Articular chondrocyte of knee joint (primary cell): ENCODE measurements around the gene LRRK1. TPM values are rescaled to one million over a fixed set of nuclear protein-coding genes. Genes with fewer than 3 reads are reported as not detected.

Experiments used
- total RNA-seq: library from RNA; depleted of rRNA; stranded (reverse); fragments of >200 nt; gene quantifications from 2 replicates; pipeline ENCODE4 v1.2.3, GENCODE V29; 2012

LRRK1 gene, protein sequence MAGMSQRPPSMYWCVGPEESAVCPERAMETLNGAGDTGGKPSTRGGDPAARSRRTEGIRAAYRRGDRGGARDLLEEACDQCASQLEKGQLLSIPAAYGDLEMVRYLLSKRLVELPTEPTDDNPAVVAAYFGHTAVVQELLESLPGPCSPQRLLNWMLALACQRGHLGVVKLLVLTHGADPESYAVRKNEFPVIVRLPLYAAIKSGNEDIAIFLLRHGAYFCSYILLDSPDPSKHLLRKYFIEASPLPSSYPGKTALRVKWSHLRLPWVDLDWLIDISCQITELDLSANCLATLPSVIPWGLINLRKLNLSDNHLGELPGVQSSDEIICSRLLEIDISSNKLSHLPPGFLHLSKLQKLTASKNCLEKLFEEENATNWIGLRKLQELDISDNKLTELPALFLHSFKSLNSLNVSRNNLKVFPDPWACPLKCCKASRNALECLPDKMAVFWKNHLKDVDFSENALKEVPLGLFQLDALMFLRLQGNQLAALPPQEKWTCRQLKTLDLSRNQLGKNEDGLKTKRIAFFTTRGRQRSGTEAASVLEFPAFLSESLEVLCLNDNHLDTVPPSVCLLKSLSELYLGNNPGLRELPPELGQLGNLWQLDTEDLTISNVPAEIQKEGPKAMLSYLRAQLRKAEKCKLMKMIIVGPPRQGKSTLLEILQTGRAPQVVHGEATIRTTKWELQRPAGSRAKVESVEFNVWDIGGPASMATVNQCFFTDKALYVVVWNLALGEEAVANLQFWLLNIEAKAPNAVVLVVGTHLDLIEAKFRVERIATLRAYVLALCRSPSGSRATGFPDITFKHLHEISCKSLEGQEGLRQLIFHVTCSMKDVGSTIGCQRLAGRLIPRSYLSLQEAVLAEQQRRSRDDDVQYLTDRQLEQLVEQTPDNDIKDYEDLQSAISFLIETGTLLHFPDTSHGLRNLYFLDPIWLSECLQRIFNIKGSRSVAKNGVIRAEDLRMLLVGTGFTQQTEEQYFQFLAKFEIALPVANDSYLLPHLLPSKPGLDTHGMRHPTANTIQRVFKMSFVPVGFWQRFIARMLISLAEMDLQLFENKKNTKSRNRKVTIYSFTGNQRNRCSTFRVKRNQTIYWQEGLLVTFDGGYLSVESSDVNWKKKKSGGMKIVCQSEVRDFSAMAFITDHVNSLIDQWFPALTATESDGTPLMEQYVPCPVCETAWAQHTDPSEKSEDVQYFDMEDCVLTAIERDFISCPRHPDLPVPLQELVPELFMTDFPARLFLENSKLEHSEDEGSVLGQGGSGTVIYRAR (N-terminal part only)
- total RNA-seq: 15.5 and 16.2 TPM in 2 replicates

DNA sequence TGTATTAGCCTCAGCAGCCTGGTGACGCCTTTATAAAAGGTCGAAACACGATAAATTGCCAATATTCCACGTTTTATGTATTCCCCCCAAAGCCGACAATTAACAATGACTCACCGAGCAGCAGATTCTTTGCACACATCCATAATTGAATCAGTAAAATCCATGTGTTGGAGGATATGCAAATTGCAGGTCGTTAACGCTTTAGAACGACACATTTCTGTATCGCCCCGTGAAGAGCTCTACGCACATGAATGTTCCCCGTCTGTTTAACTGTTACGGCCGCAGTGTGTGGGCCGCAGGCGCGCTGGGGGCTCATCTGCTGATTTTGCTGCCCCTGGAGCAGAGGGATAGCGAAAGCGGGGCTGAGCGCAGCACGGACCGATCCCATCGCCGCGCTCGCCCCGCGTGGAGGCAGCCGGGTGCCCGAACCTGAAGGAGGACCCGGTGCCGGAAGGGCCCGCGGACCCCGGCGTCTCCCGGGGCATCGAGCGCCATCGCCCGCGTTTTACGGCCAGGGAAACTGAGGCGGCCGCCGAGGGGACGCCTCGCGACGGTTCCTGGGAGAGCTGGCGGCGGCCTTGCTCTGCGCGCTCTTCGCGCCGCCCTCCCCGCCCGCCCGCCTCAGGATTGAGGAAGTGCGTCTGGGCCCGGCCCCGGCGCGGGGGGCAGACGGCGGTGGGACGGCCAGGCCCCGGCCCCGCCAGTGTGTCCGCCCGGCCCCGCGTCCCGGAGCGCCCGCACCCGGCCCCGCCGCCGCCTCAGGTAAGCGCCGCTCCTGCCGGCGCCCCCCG, at the start of gene LRRK1:
Gene LRRK1 (plus strand): TSS at position 668 of the 791 bp plus-strand sequence. CDS start 5,276 bp downstream, outside the sequence.

DNA sequence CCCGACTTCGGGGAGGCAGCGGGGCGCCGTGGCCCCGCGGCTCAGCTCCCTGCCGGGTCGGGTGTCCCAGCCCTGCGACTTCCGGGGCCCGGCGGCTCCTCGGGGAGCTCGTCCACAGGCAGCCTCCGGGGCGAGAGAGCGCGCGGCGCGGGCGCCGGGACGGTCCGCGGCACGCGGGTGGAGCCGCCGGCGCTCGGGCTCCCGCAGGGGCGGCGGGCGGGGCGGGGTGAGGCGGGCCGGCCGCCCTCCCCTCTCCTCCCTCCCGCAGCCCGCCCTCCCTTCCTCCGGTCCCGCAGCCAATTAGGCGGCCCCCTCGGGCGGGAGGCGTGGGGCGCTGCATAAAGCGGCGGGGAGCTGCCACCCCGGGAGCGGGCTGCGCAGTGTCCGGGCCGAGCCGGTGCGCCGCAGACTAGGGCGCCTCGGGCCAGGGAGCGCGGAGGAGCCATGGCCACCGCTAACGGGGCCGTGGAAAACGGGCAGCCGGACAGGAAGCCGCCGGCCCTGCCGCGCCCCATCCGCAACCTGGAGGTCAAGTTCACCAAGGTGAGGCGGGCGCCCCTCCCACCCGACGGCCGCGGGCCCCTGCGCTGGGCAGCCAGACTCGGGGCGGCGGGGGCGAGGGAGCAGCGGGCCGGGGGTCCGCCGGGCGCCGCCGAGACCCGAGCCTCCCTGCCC, 39.6 kb upstream of the LRRK1 start, which contains the start of gene ALDH1A3:
Gene ALDH1A3 (plus strand): TSS at position 368 of the 675 bp plus-strand sequence. CDS start 77 bp downstream, at position 445.

Other genes starting within 250 kb of the LRRK1 start
- gene ALDH1A3, start 39.5 kb upstream of the LRRK1 start, total RNA-seq: 24.4 and 25.5 TPM in 2 replicates